Measurements from ENCODE around the gene MAP1S.

MAP1S gene

DNA sequence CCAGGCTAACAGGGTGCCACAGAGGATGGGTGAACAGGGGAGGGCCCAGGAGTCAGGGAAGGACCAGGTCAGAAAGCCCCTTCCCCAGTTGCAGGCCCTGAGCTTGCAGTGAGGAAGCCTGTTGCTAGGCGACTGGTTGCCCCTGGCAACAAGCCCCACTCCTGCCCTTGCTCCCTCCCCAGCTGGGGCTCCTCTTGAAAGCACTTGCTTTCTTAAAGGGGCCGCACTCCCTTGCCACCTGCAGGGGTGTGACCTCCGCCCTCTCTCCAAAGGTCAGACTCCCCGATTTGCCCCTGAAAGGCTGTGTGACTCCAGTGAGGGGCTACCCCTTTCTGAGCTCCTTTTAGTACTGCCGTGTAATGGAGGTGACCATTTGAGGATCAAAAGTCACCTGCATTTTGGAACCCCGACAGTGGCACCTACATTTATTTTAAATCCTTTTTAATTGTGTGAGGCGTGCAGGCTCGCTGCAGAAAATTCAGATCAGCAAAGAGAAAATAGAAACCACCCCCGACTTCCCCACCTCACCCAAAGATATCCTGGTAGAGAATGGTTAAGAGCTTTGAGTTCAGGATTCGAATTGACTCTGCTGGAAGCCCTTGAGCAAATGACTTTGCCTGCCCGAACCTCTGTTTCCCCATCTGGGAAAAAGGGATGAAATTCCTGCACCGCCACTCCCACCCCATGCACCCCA, 36.8 kb downstream of the MAP1S start:
- no peak overlapping the region for H3K9ac ChIP-seq
- H3K27me3 ChIP-seq: no peaks in the 10 kb centered on the region
- no peak for TF ChIP-seq Cebpa-rat (IDR thresholded peaks at IDR 0.05)
- peaks cover 73% of the 10 kb centered on the region for H3K4me1 ChIP-seq
- H4K20me1 ChIP-seq: peaks cover 62% of the 10 kb centered on the region
- H3K36me3 ChIP-seq: peaks cover 57% of the 10 kb centered on the region
- peak overlapping the region; percentile 89 for H3K4me2 ChIP-seq
- no peak overlapping the region for H3K4me3 ChIP-seq
- no peaks in the 10 kb centered on the region for H3K9me3 ChIP-seq
- H3K27ac ChIP-seq: peak overlapping the region; percentile 49; the same call in 1 of the 2 replicates

DNA sequence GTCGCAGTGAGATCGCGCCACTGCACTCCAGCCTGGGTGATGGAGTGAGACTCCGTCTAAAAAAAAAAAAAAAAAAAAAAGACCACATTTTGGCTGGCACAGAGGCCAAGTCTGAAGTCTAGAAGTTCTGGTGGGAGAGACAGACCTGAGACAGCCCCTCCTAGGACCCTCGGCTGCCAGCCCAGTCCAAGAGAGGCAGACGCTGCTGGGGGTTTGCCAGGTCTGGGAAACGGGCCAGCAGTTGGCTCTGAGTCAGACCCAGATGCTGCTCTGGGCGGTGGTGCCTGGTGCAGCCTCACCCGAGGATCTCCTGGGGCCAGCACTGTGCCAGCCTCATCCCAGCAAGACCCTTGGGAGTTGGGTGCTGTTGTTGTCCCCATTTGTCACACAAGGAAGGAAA, 37.8 kb downstream of the MAP1S start:
- H3K27me3 ChIP-seq: no peaks in the 10 kb centered on the region
- H3K9me3 ChIP-seq: no peaks in the 10 kb centered on the region
- no peak for TF ChIP-seq Cebpa-rat (IDR thresholded peaks at IDR 0.05)
- no peak overlapping the region for H3K9ac ChIP-seq
- peak overlapping the region; percentile 49; the same call in 1 of the 2 replicates for H3K27ac ChIP-seq
- H3K4me1 ChIP-seq: peaks cover 63% of the 10 kb centered on the region
- H3K4me2 ChIP-seq: peak overlapping the region; percentile 89
- H3K36me3 ChIP-seq: peaks cover 65% of the 10 kb centered on the region
- peaks cover 62% of the 10 kb centered on the region for H4K20me1 ChIP-seq
- no peak overlapping the region for H3K4me3 ChIP-seq

DNA sequence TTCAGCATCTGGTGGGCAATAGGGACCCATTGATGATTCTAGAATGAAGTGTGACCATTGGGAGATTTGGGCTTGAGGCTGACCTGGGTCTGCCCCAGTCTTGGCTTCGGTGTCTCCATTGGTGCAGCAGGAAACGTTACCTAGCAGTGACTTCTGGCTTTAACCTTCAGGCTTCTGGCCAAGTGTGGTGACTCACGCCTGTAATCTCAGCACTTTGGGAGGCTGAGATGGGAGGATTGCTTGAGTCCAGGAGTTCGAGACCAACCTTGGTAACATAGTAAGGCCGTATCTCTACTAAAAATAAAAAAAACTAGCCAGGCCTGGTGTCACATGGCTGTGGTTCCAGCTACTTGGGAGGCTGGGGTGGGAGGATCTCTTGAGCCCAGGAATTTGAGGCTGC, 39.2 kb downstream of the MAP1S start:
- no peak for TF ChIP-seq Cebpa-rat (IDR thresholded peaks at IDR 0.05)
- H4K20me1 ChIP-seq: peaks cover 61% of the 10 kb centered on the region
- no peak overlapping the region for H3K27ac ChIP-seq
- H3K4me1 ChIP-seq: peaks cover 49% of the 10 kb centered on the region
- H3K4me3 ChIP-seq: no peak overlapping the region
- H3K9me3 ChIP-seq: no peaks in the 10 kb centered on the region
- H3K36me3 ChIP-seq: peaks cover 79% of the 10 kb centered on the region
- H3K4me2 ChIP-seq: no peak overlapping the region
- H3K27me3 ChIP-seq: no peaks in the 10 kb centered on the region
- no peak overlapping the region for H3K9ac ChIP-seq

DNA sequence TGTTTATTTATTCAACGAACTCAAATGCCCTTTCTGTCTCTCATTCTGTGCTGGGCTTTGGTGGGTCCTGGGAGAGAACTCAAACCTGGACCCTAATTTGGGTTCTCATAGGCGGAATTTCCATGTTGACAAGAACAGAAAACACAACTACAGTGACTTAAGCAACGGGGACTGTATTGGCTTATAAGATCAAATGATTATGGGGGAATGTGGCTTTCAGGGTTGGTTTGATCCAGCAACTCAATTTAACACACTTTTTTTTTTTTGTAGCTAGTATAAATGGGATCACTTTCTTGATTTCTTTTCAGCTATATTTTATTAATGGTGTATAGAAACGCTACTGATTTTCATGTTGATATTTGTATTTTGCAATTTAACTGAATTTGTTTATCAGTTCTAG, 41.9 kb downstream of the MAP1S start:
- TF ChIP-seq Cebpa-rat (IDR thresholded peaks at IDR 0.05): no peak
- Histone ChIP-seq H3K36me3 (peaks cover 92% of the 10 kb centered on the region), H3K4me1 (peaks cover 24% of the 10 kb centered on the region), H3K27me3 (no peaks in the 10 kb centered on the region), H3K4me3 (no peak overlapping the region), H3K4me2 (no peak overlapping the region), H3K9me3 (no peaks in the 10 kb centered on the region), H3K27ac (no peak overlapping the region), H3K9ac (no peak overlapping the region), H4K20me1 (peaks cover 41% of the 10 kb centered on the region)

- Histone ChIP-seq H4K20me1 (peaks cover 35% of the 10 kb centered on the region; the same call in 1 of the 2 replicates), H3K27me3 (no peaks in the 10 kb centered on the region), H3K4me1 (peaks cover 12% of the 10 kb centered on the region), H3K4me3 (no peak overlapping the region), H3K9ac (no peak overlapping the region), H3K9me3 (no peaks in the 10 kb centered on the region), H3K36me3 (peaks cover 95% of the 10 kb centered on the region), H3K4me2 (no peak overlapping the region), H3K27ac (no peak overlapping the region)
- TF ChIP-seq Cebpa-rat (IDR thresholded peaks at IDR 0.05): no peak
Measured at GRCh38 chr19:17762505-17763229, 43.4 kb downstream of the MAP1S start.

DNA sequence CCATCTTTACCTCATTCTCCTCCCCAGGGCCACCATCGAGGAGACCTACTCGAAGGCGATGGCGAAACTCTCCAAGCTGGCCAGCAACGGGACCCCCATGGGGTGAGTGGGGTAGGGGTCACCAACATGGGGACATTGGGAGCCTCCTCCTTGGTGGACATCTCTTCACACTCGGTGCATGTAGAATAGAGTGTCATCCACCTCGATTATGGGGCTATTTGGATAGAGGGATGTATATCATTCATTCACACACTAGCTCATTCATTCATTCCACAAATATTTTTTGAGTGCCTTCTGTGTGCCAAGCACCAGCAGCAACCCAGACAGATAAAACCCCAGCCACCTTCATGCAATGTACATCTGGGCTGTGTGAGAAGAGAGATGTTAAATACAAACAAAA, 45.1 kb downstream of the MAP1S start:
- Histone ChIP-seq H3K27me3 (no peaks in the 10 kb centered on the region), H3K4me3 (no peak overlapping the region), H3K4me2 (no peak overlapping the region), H3K36me3 (peaks cover 91% of the 10 kb centered on the region), H3K9me3 (no peaks in the 10 kb centered on the region), H3K27ac (no peak overlapping the region), H4K20me1 (peaks cover 25% of the 10 kb centered on the region; the same call in 1 of the 2 replicates), H3K9ac (no peak overlapping the region), H3K4me1 (peaks cover 5% of the 10 kb centered on the region)
- TF ChIP-seq Cebpa-rat (IDR thresholded peaks at IDR 0.05): no peak

DNA sequence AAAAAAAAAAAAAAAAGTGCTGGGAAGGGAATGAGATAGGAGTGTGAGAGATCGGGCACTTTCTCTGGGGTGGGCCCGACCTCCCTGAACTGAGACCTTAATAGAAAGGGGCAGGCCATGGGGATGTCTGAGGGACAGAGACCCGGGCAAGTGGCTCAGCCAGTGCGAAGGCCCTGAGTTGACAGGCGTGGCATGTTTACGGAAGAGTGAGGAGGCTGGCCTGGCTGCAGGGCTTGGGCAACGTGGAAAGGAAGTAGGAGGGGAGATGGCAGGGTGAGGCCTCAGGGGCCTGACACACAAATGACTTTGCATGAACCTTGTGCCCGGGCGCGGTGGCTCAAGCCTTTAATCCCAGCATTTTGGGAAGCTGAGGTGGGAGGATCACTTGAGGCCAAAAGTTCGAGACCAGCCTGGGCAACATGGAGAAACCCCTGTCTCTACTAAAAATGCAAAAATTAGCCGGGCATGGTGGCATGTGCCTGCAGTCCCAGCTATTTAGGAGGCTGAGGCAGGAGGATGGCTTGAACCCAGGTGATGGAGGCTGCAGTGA, 45.9 kb downstream of the MAP1S start:
- Histone ChIP-seq H3K4me2 (no peak overlapping the region), H3K4me1 (peaks cover 5% of the 10 kb centered on the region), H3K36me3 (peaks cover 91% of the 10 kb centered on the region), H3K9ac (no peak overlapping the region), H4K20me1 (peaks cover 22% of the 10 kb centered on the region; the same call in 1 of the 2 replicates), H3K27ac (no peak overlapping the region), H3K9me3 (no peaks in the 10 kb centered on the region), H3K4me3 (no peak overlapping the region), H3K27me3 (no peaks in the 10 kb centered on the region)
- no peak for TF ChIP-seq Cebpa-rat (IDR thresholded peaks at IDR 0.05)

- Histone ChIP-seq H4K20me1 (peaks cover 11% of the 10 kb centered on the region; the same call in 1 of the 2 replicates), H3K9ac (no peak overlapping the region), H3K9me3 (no peaks in the 10 kb centered on the region), H3K27ac (no peak overlapping the region), H3K4me2 (peak overlapping the region; percentile 43), H3K4me1 (peaks cover 5% of the 10 kb centered on the region; the same call in 1 of the 2 replicates), H3K27me3 (no peaks in the 10 kb centered on the region), H3K36me3 (peaks cover 93% of the 10 kb centered on the region), H3K4me3 (no peak overlapping the region)
- no peak for TF ChIP-seq Cebpa-rat (IDR thresholded peaks at IDR 0.05)
Measured at GRCh38 chr19:17766543-17767131, 47.4 kb downstream of the MAP1S start.

DNA sequence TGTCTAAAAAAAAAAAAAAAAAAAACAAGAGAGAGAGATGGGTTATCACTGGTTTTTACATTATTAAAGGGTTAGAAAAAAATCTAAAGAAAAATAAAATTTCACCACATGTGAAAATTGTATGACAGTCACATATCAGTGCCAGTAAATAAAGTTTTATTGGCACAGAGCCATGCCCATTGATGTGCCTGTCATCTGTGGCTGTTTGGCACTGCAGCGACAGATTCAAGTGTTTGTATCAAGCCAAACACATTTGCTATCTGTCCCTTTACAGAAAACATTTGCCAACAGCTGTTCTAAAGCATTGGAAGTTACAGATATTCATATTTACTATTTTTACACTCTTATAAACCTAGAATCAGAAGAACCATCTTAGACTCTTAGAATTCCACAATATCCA, 48.3 kb downstream of the MAP1S start:
- H3K4me1 ChIP-seq: peaks cover 5% of the 10 kb centered on the region; the same call in 1 of the 2 replicates
- no peaks in the 10 kb centered on the region for H3K27me3 ChIP-seq
- no peaks in the 10 kb centered on the region for H3K9me3 ChIP-seq
- H3K4me2 ChIP-seq: no peak overlapping the region
- no peak overlapping the region for H3K27ac ChIP-seq
- peaks cover 9% of the 10 kb centered on the region; the same call in 1 of the 2 replicates for H4K20me1 ChIP-seq
- H3K4me3 ChIP-seq: no peak overlapping the region
- H3K9ac ChIP-seq: no peak overlapping the region
- TF ChIP-seq Cebpa-rat (IDR thresholded peaks at IDR 0.05): no peak
- H3K36me3 ChIP-seq: peaks cover 93% of the 10 kb centered on the region
